GM23248 (cell line): ENCODE measurements around the gene ELF2. TPM values are rescaled to one million over a fixed set of nuclear protein-coding genes. Genes with fewer than 3 reads are reported as not detected.
"Not testable (repeated sequence)": the region's sequence is repeated elsewhere in the genome, so short reads cannot be mapped to it uniquely, and the experiment has no call there.

Experiments
- DNase-seq: peaks from one replicate; pipeline ENCODE4 v3.0.0-alpha.2; 2015
- H2AFZ ChIP-seq: fragments of 200-600 bp; sonication (generic); 2 replicates; pipeline ENCODE4 v1.6.1; 2016; ENCODE audit warnings: antibody characterized with exemption
- H3F3A ChIP-seq: fragments of 200-600 bp; sonication (generic); 2 replicates; pipeline ENCODE4 v1.6.1; 2016; ENCODE audit warnings: mild to moderate bottlenecking, antibody characterized with exemption, mixed run types; ENCODE audit not compliant: insufficient read depth
- H3K27ac ChIP-seq: fragments of 200-600 bp; sonication (generic); 2 replicates; pipeline ENCODE4 v1.5.1; 2016; ENCODE audit warnings: mild to moderate bottlenecking
- H3K27me3 ChIP-seq: fragments of 200-600 bp; sonication (generic); replicated peaks from 2 replicates; pipeline ENCODE4 v1.6.1; 2016; ENCODE audit warnings: mild to moderate bottlenecking; ENCODE audit not compliant: insufficient read depth
- H3K36me3 ChIP-seq: fragments of 200-600 bp; sonication (generic); 2 replicates; pipeline ENCODE4 v1.6.1; 2016; ENCODE audit warnings: low read depth, mild to moderate bottlenecking
- H3K4me1 ChIP-seq: fragments of 200-600 bp; sonication (generic); 2 replicates; pipeline ENCODE4 v1.6.1; 2016; ENCODE audit warnings: mild to moderate bottlenecking; ENCODE audit not compliant: insufficient read depth
- H3K4me2 ChIP-seq: fragments of 200-600 bp; sonication (generic); one replicate; pipeline ENCODE4 v1.6.1; 2016; ENCODE audit warnings: mild to moderate bottlenecking; ENCODE audit not compliant: unreplicated experiment
- H3K4me3 ChIP-seq: fragments of 200-600 bp; sonication (generic); 2 replicates; pipeline ENCODE4 v1.5.1; 2016; ENCODE audit warnings: mild to moderate bottlenecking
- H3K79me2 ChIP-seq: fragments of 200-600 bp; sonication (generic); 2 replicates; pipeline ENCODE4 v1.6.1; 2016; ENCODE audit warnings: mild to moderate bottlenecking; ENCODE audit not compliant: insufficient read depth
- H3K9ac ChIP-seq: fragments of 200-600 bp; sonication (generic); 2 replicates; pipeline ENCODE4 v1.6.1; 2016; ENCODE audit warnings: mild to moderate bottlenecking
- H3K9me2 ChIP-seq: fragments of 200-600 bp; sonication (generic); 2 replicates; pipeline ENCODE4 v1.6.1; 2016; ENCODE audit warnings: mixed run types, mild to moderate bottlenecking, moderate library complexity; ENCODE audit not compliant: insufficient read depth
- H3K9me3 ChIP-seq: fragments of 200-600 bp; sonication (generic); one replicate; pipeline ENCODE4 v1.6.1; 2017; ENCODE audit warnings: low read depth
- H4K20me1 ChIP-seq: fragments of 200-600 bp; sonication (generic); 2 replicates; pipeline ENCODE4 v1.6.0; 2016; ENCODE audit not compliant: insufficient read depth
- EZH2 ChIP-seq: fragments of 200-600 bp; sonication (generic); IDR thresholded peaks from 2 replicates; pipeline ENCODE4 v1.6.1; 2018; ENCODE audit warnings: antibody characterized with exemption, mild to moderate bottlenecking; ENCODE audit not compliant: insufficient read depth, poor library complexity, severe bottlenecking
- EZH2phosphoT487 ChIP-seq: fragments of 200-600 bp; sonication (generic); IDR thresholded peaks from 2 replicates; pipeline ENCODE4 v1.6.1; 2018; ENCODE audit warnings: antibody characterized with exemption, moderate library complexity, mild to moderate bottlenecking, low read depth; ENCODE audit not compliant: insufficient read depth
- WGBS, 2 experiments: methylation state at CpG; one replicate each; pipeline ENCODE4 v1.1.6; 2015 to 2017; ENCODE audit warnings: low lambda C conversion rate in 2 of 2, low coverage in 1 of 2; ENCODE audit errors: missing lambda C conversion rate in 2 of 2; 5-methylcytosine and 5-hydroxymethylcytosine counted together
- in situ Hi-C: fragments of 300-500 bp; cut with MboI; formaldehyde crosslinking; loops from 2 replicates; pipeline ENCODE4 v1.15.0; 2020
- polyA plus RNA-seq: library from polyadenylated mRNA; unstranded; fragments of >200 nt; fragmentation: Nextera tagmentation; extraction: Ambion mirVana; gene quantifications from 2 replicates; pipeline ENCODE4 v1.2.1, GENCODE V29; 2016
- total RNA-seq: library from RNA; depleted of rRNA; stranded (reverse); fragments of >200 nt; shearing (Covaris generic); gene quantifications from 2 replicates; pipeline ENCODE4 v1.2.3, GENCODE V29; 2014

ELF2 gene
- total and polyA plus RNA-seq, 2 experiments from 2014 or later = 18.8 to 34.5 TPM

- in situ Hi-C loops = no loop called here
- 96 to 99% methylated on average over 3 of the region's 3 CpGs for whole genome bisulfite sequencing, 2 experiments
- no peak for DNase-seq
- Histone ChIP-seq H3K27ac (no peak overlapping the region), H3K4me3 (no peak overlapping the region), H2AFZ (no peak overlapping the region), H3K27me3 (no peaks in the 10 kb centered on the region), H3K9me3 (no peaks in the 10 kb centered on the region), H3K9me2 (no peaks in the 10 kb centered on the region), H3K79me2 (no peaks in the 10 kb centered on the region), H3K9ac (no peak overlapping the region), H3F3A (no peaks in the 10 kb centered on the region), H4K20me1 (no peaks in the 10 kb centered on the region), H3K4me1 (peaks cover 7% of the 10 kb centered on the region; the same call in 1 of the 2 replicates), H3K4me2 (no peak overlapping the region), H3K36me3 (no peaks in the 10 kb centered on the region)
- TF ChIP-seq EZH2phosphoT487 = no peak
- no peak for TF ChIP-seq EZH2
Measured at GRCh38 chr4:139126898-139127297, 50.1 kb downstream of the ELF2 start.

GRCh38 chr4:139123910-139124309, 53.1 kb downstream of the ELF2 start:
- no peaks in the 10 kb centered on the region for H3K79me2 ChIP-seq
- in situ Hi-C loops = no loop called here
- H3K9me3 ChIP-seq = no peaks in the 10 kb centered on the region
- no peak overlapping the region for H2AFZ ChIP-seq
- H4K20me1 ChIP-seq = no peaks in the 10 kb centered on the region
- no peaks in the 10 kb centered on the region for H3K27me3 ChIP-seq
- no peak overlapping the region for H3K4me3 ChIP-seq
- H3K36me3 ChIP-seq = no peaks in the 10 kb centered on the region
- H3K4me1 ChIP-seq = no peaks in the 10 kb centered on the region
- no peaks in the 10 kb centered on the region for H3K9me2 ChIP-seq
- DNase-seq = no peak
- H3F3A ChIP-seq = no peaks in the 10 kb centered on the region
- WGBS, 2 experiments = 95 to 100% methylated on average over 2 of the region's 2 CpGs
- no peak overlapping the region for H3K27ac ChIP-seq
- H3K9ac ChIP-seq = no peak overlapping the region
- no peak overlapping the region for H3K4me2 ChIP-seq
- TF ChIP-seq EZH2 (no peak), EZH2phosphoT487 (no peak)

- WGBS, 2 experiments = 98 to 100% methylated on average over 1 of the region's 1 CpG
- H3K9ac ChIP-seq = no peak overlapping the region
- no peaks in the 10 kb centered on the region for H3F3A ChIP-seq
- TF ChIP-seq EZH2 = no peak
- TF ChIP-seq EZH2phosphoT487 = no peak
- H3K9me2 ChIP-seq = no peaks in the 10 kb centered on the region
- H3K79me2 ChIP-seq = no peaks in the 10 kb centered on the region
- H3K4me3 ChIP-seq = no peak overlapping the region
- no peak overlapping the region for H2AFZ ChIP-seq
- no peaks in the 10 kb centered on the region for H3K4me1 ChIP-seq
- H3K4me2 ChIP-seq = no peak overlapping the region
- H3K36me3 ChIP-seq = 0 out of 2 replicates have a peak, but pooled peaks cover 7% of the 10 kb centered on the region
- no peak overlapping the region for H3K27ac ChIP-seq
- no peaks in the 10 kb centered on the region for H4K20me1 ChIP-seq
- in situ Hi-C loops = no loop called here
- no peak for DNase-seq
- H3K27me3 ChIP-seq = no peaks in the 10 kb centered on the region
- no peaks in the 10 kb centered on the region for H3K9me3 ChIP-seq
Measured at GRCh38 chr4:139118365-139118764, 58.7 kb downstream of the ELF2 start.

GRCh38 chr4:139115226-139115625, 61.8 kb downstream of the ELF2 start:
- no peaks in the 10 kb centered on the region for H3K27me3 ChIP-seq
- H3K4me3 ChIP-seq = no peak overlapping the region
- in situ Hi-C loops = no loop called here
- H3K9ac ChIP-seq = no peak overlapping the region
- no peaks in the 10 kb centered on the region for H3F3A ChIP-seq
- H3K9me2 ChIP-seq = no peaks in the 10 kb centered on the region
- H3K27ac ChIP-seq = no peak overlapping the region
- DNase-seq = no peak
- H3K79me2 ChIP-seq = no peaks in the 10 kb centered on the region
- TF ChIP-seq EZH2phosphoT487 = no peak
- TF ChIP-seq EZH2 = no peak
- no peaks in the 10 kb centered on the region for H3K4me1 ChIP-seq
- H3K36me3 ChIP-seq = 0 out of 2 replicates have a peak, but pooled peaks cover 7% of the 10 kb centered on the region
- H3K9me3 ChIP-seq = no peaks in the 10 kb centered on the region
- 99 to 100% methylated on average over 4 to 44 of the region's 44 CpGs for WGBS, 2 experiments
- H2AFZ ChIP-seq = no peak overlapping the region
- no peaks in the 10 kb centered on the region for H4K20me1 ChIP-seq
- no peak overlapping the region for H3K4me2 ChIP-seq

- H3K4me3 ChIP-seq, H3K9me3 ChIP-seq, in situ Hi-C loops, H3F3A ChIP-seq, H3K79me2 ChIP-seq, H3K4me2 ChIP-seq, H3K27me3 ChIP-seq, DNase-seq, H4K20me1 ChIP-seq, H3K9me2 ChIP-seq, H3K36me3 ChIP-seq, H3K9ac ChIP-seq, H2AFZ ChIP-seq, H3K27ac ChIP-seq, H3K4me1 ChIP-seq: not testable (repeated sequence)
- WGBS, 2 experiments = 97% methylated on average over 15 to 18 of the region's 18 CpGs
Measured at GRCh38 chr4:139114795-139115194, 62.2 kb downstream of the ELF2 start.
